Stimulated activated CD8-positive, alpha-beta memory T cell treated with anti-CD3 and anti-CD28 coated beads, Interleukin-15, amount 100 ng/mL, for 4 hours (primary cell): ENCODE measurements around the gene GRK2.
"Not testable (repeated sequence)": the region's sequence is repeated elsewhere in the genome, so short reads cannot be mapped to it uniquely, and the experiment has no call there.

Experiments
- DNase-seq, 2 donors: peaks; one replicate each; pipeline ENCODE4 v3.0.0-alpha.2; 2020; ENCODE audit warnings: low read depth in 2 of 2

Gene GRK2

GRCh38 chr11:67312187-67313021 is 46.1 kb downstream of the GRK2 start:
- peak in 1 of 2 donors; percentile 46 for DNase-seq

DNA sequence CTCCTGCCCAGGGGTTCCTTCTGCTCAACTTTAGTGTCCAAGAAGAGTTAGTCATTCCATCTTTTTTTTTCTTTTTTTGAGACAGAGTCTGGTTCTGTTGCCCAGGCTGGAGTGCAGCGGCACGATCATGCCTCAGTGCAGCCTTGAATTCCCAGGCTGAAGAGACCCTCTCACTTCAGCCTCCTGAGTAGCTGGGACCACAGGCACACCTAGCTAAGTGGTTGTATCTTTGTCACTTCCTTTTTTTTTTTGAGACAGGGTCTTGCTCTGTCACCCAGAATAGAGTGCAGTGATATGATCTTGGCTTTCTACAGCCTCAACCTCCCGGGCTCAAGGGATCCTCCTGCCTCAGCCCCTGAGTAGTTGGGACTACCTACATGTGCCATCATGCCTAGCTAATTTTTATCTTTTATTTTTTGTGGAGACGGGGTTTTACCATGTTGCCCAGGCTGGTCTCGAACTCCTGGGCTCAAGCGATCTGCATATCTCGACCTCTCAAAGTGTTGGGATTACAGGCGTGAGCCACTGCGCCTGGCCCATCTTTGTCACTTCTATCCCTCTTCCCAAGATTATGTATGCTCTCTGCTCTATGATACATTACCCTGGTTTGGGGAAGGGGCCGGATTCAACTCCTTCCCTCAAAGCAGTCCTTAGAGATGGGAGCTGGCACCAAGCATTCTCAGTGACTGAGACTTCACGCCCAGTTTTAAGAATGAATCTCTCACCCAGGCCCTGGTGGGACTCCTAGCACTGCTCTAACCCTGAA is 47.0 kb downstream of the GRK2 start:
- DNase-seq: no peak

DNA sequence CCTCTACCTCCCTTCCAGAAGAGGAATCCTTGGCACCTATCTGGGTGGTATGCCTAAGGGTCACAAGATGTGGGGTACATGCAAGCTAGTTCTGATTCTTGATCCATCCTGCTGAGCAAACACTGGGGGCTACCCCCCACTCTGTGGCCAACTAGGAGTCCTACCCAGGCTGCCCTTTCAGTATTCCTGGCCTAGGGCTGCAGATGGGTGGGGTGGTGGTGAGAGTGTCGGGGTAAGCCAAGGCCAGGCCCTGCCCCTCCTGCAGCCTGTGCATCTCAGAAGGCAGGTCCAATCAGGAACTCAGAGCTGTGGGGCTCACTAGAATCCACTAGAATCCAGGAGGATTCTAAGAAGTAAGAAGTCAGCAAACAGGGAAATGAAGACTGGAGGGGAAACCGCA is 47.9 kb downstream of the GRK2 start:
- DNase-seq: no peak

GRCh38 chr11:67315325-67315909 is 49.1 kb downstream of the GRK2 start:
- no peak for DNase-seq

GRCh38 chr11:67316882-67317204 is 50.6 kb downstream of the GRK2 start:
- no peak for DNase-seq

DNA sequence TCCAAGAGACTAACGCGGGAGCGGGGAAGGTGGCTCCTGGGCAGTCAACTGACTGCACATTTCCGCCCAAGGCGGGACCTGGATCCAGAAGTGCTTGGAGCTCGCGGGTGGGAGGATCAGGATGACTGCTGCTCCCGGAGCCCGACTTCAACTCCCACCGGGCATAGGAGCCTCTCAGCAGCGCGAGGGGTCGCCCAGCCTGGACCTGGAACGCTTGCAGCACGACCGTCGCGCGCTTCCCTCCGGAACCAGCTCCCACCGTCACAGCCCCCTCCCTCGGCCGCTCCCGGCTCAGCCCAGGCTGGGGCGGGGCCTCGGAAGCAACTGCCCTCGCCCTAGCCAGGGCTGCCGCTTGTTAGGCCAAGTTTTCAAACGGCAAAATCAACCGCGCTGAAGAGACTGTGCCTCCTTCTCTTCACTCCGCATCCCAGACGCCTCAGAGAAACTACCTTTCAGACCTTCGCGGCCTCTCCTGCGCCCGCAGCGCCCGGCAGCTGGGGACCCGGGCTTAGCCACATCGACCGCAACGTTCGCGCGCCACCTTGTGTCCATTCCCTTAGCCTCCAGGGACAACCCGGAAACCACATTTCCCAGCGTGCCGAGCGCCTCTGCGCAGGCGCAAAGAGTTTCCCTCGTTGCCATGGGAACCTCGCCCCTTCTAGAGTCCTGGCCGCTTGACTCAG is 51.1 kb downstream of the GRK2 start:
- DNase-seq: peak; percentile 96 to 97

GRCh38 chr11:67317888-67318555 is 51.7 kb downstream of the GRK2 start:
- DNase-seq: no peak

DNA sequence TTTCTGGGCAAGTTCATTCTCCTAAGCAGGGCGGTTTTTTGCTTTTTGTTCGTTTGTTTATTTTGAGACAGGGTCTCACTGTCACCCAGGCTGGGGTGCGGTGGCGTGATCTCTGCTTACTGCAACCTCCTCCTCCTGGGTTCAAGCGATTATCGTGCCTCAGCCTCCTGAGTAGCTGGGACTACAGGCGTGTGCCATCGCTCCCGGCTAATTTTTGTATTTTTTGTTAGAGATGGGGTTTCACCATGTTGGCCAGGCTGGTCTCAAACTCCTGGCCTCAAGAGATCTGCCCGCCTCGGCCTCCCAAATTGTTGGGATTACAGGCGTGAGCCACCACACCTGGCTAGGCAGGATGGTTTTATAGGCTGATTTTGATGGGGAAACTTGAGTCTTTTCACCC is 52.6 kb downstream of the GRK2 start:
- DNase-seq: not testable (repeated sequence)

GRCh38 chr11:67320011-67320410 is 53.7 kb downstream of the GRK2 start:
- DNase-seq: no peak

DNA sequence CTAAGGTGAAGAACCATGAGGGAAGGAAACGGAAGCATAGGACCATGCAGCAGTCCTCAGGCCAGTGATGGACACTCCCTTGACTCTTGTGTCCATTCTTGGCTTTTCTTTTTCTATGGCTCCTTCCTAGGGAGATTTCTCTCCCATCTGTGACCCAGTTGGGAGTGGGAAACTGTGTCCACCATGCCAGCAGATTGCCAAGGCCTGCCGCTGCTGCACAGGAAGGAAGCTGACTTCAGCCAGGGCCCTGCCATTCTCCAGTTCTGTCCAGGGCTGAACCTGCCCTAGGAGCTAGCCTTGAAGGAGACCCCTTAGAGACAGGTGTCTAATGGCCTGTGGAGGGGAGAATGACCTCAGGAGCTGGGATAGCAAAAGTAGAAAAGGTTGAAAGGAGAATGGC is 54.4 kb downstream of the GRK2 start:
- no peak for DNase-seq

- no peak for DNase-seq
Measured at GRCh38 chr11:67321313-67321871, 55.1 kb downstream of the GRK2 start.

DNA sequence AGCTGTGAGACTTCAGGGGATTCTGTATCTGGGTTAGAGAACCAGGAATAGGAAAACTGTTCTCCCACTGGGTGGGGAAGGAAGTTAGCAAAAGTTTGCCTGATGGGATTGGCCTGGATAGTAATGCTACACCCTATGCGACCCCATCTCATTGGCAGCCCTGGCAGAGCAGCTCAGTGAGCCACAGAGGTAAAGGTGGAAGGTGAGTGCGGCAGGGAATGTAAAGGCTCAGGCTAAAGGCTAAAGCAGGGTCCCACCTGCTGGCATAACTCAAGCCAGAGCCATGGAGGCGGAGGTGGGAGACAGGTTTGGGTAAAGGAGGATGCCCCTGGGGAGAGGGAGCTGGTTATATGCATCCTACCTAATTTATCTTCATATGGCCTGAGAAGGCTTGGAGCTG is 55.8 kb downstream of the GRK2 start:
- DNase-seq: no peak

DNA sequence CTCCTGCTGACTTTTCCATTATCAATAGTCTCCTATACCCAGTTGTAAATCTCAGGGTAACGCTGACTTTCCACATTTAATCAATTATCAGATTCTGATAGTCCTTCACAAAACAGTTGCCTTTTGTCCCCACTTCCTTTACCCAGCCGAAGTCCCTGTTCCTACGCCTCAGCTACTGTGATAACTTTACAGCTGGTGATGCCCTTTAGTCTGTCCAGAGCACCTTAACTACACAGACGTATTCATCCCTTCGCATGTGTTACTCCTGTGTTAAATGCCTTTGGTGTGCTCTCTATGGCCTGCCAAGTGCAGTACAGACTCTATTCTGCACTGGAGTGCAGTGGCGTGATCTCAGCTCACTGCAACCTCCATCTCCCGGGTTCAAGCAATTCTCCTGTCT is 57.3 kb downstream of the GRK2 start:
- no peak for DNase-seq

DNA sequence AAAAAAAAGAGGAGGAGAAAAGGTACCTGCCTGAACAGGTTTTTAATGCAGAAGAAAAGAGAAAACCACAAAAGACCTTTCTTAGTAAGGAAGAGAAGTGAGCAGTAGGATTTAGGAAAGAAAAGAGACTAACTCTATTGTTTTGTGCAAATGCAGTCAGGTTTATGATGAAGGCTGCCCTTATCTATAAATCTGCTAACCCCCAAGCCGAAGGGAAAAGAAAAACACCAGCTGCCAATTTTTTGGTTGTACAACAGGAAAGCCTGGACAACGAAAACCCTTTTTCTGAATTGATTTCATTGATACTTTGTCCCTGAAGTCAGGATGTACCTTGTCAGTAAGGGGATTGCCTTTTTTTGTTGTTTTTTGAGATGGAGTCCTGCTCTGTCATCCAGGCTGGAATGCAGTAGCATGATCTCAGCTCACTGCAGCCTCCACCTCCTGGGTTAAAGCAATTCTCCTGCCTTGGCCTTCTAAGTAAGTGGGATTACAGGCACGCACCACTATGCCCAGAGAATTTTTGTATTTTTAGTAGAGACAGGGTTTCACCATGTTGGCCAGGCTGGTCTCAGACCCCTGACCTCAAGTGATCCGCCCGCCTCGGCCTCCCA is 65.9 kb downstream of the GRK2 start:
- no peak for DNase-seq
